Measurements from ENCODE around the gene NHS. TPM values are rescaled to one million over a fixed set of nuclear protein-coding genes. Genes with fewer than 3 reads are reported as not detected.

NHS gene
- total and polyA plus RNA-seq, 2 of the 4 experiments (the other 2 are of a cell fraction): 0.36 to 0.90 TPM

- DNase-seq: no peak
- Histone ChIP-seq H3K9me3 (ENCODE audit: control insufficient read depth, insufficient read depth, low read length) (no peaks in the 10 kb centered on the region), H4K20me1 (ENCODE audit: insufficient read depth, low read length) (no peaks in the 10 kb centered on the region; the same call in 1 of the 2 replicates), H3K36me3 (ENCODE audit: control insufficient read depth, insufficient read depth, low read length) (no peaks in the 10 kb centered on the region; the same call in 1 of the 2 replicates), H2BK5ac (ENCODE audit: low read depth, low read length, poor library complexity, severe bottlenecking) (no peak overlapping the region), H3K23ac (ENCODE audit: low read depth, low read length) (no peak overlapping the region), H4K8ac (ENCODE audit: low read depth in 2 of 2, low read length in 2 of 2) (no peak overlapping the region), H3K9me1 (ENCODE audit: insufficient read depth, low read length) (no peaks in the 10 kb centered on the region), H3K4me3 (ENCODE audit: insufficient read depth, low read depth, low read length) (no peak overlapping the region), H4K5ac (ENCODE audit: low read depth, low read length) (no peak overlapping the region), H2BK20ac (ENCODE audit: low read depth, low read length) (no peak overlapping the region), H2BK15ac (ENCODE audit: low read depth, low read length) (no peak overlapping the region), H3K18ac (ENCODE audit: low read depth, low read length) (no peak overlapping the region), H2AK9ac (replicated peaks; ENCODE audit: low read depth, low read length, poor library complexity) (no peak overlapping the region), H3K56ac (ENCODE audit: extremely low read depth, insufficient read depth, low read length) (no peak overlapping the region), H3K4ac (ENCODE audit: low read depth, low read length) (no peak overlapping the region), H3K9ac (ENCODE audit: low read depth, low read length) (no peak overlapping the region), H3K79me1 (ENCODE audit: low read depth in 1 of 2, low read length in 2 of 2) (peaks cover 0 to 4% of the 10 kb centered on the region in 2 experiments; a peak in 1 of 4 replicates), H2BK120ac (ENCODE audit: low read depth, low read length) (no peak overlapping the region), H3K4me2 (ENCODE audit: low read depth, low read length) (no peak overlapping the region), H3K27me3 (ENCODE audit: control insufficient read depth, insufficient read depth, low read length) (no peaks in the 10 kb centered on the region), H2AFZ (replicated peaks; ENCODE audit: low read length, poor library complexity) (no peak overlapping the region), H3K27ac (ENCODE audit: insufficient read depth, low read length) (no peak overlapping the region), H4K91ac (ENCODE audit: insufficient read depth, low read depth, low read length) (no peak overlapping the region), H2AK5ac (ENCODE audit: low read depth, low read length) (no peak overlapping the region), H3K4me1 (ENCODE audit: control insufficient read depth, insufficient read depth, low read length) (no peaks in the 10 kb centered on the region), H3K14ac (replicated peaks; ENCODE audit: low read depth, low read length) (no peak overlapping the region)
- ChIA-PET POLR2A (ENCODE audit: unreplicated experiment) (no interaction called here), CTCF (no interaction called here)
- no TSS peak for BruUV-seq (replicated peaks)
- WGBS, 2 experiments (ENCODE audit: extremely low coverage in 2 of 2, insufficient read length in 1 of 2): no CpG with 5 or more reads among the region's 3 CpGs
- in situ Hi-C loops (cut with MboI; ENCODE audit: low sequenced_read_pairs) (loop anchor here (25.0 kb wide), 1 partner anchor 612 kb away; the partner anchor contains the start of gene SCML2), dilution Hi-C loops (cut with HindIII; ENCODE audit: low sequenced_read_pairs, unreplicated experiment) (no loop called here), intact Hi-C loops (cut with micrococcal nuclease) (loop anchor here (10.0 kb wide), 1 partner anchor 1694 kb away; no protein-coding TSS in a partner anchor)
- TF ChIP-seq MAFK (IDR thresholded peaks at IDR 0.05; ENCODE audit: low read depth, low read length): no peak
- no peak for TF ChIP-seq FOS (IDR thresholded peaks at IDR 0.05; ENCODE audit: low read depth, low read length)
- no peak for TF ChIP-seq NFE2L2 (IDR thresholded peaks at IDR 0.05; ENCODE audit: low read depth, low read length)
- TF ChIP-seq BHLHE40 (IDR thresholded peaks at IDR 0.05; ENCODE audit: low read depth, low read length): no peak
- TF ChIP-seq POLR2A (IDR thresholded peaks at IDR 0.05; ENCODE audit: low read depth, low read length): no peak
- TF ChIP-seq CEBPB (IDR thresholded peaks at IDR 0.05; ENCODE audit: low read depth, low read length): no peak
- TF ChIP-seq CTCF (conservative IDR thresholded peaks at IDR 0.05; ENCODE audit: low read depth, low read length): no peak
- TF ChIP-seq MAZ (IDR thresholded peaks at IDR 0.05; ENCODE audit: borderline replicate concordance, low read depth, low read length): no peak
- TF ChIP-seq SMC3 (IDR thresholded peaks at IDR 0.05; ENCODE audit: low read depth, low read length): no peak
- TF ChIP-seq RAD21 (IDR thresholded peaks at IDR 0.05; ENCODE audit: low read length): no peak
- TF ChIP-seq MXI1 (IDR thresholded peaks at IDR 0.05; ENCODE audit: borderline replicate concordance, low read depth, low read length): no peak
- TF ChIP-seq, protein P1, sequence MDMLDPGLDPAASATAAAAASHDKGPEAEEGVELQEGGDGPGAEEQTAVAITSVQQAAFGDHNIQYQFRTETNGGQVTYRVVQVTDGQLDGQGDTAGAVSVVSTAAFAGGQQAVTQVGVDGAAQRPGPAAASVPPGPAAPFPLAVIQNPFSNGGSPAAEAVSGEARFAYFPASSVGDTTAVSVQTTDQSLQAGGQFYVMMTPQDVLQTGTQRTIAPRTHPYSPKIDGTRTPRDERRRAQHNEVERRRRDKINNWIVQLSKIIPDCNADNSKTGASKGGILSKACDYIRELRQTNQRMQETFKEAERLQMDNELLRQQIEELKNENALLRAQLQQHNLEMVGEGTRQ (IDR thresholded peaks at IDR 0.05; ENCODE audit: low read depth, low read length): no peak
- TF ChIP-seq CHD1 (IDR thresholded peaks at IDR 0.05; ENCODE audit: low read depth, low read length): no peak
- TF ChIP-seq RFX5 (IDR thresholded peaks at IDR 0.05; ENCODE audit: low read depth, low read length): no peak
- TF ChIP-seq RCOR1 (IDR thresholded peaks at IDR 0.05; ENCODE audit: insufficient replicate concordance, low read length): no peak
- TF ChIP-seq, protein P2, sequence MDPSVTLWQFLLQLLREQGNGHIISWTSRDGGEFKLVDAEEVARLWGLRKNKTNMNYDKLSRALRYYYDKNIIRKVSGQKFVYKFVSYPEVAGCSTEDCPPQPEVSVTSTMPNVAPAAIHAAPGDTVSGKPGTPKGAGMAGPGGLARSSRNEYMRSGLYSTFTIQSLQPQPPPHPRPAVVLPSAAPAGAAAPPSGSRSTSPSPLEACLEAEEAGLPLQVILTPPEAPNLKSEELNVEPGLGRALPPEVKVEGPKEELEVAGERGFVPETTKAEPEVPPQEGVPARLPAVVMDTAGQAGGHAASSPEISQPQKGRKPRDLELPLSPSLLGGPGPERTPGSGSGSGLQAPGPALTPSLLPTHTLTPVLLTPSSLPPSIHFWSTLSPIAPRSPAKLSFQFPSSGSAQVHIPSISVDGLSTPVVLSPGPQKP (IDR thresholded peaks at IDR 0.05; ENCODE audit: borderline replicate concordance, low read depth, low read length): no peak
- ATAC-seq (ENCODE audit: low read depth): no peak
These were observed 375.4 kb downstream of the NHS start for GRCh38 chrX:17750436-17750835.
